Liver (tissue), 9 donors: ENCODE measurements around the gene RHOT2. TPM values are rescaled to one million over a fixed set of nuclear protein-coding genes. Genes with fewer than 3 reads are reported as not detected.

ENCODE experiments used
- DNase-seq: peaks from one replicate; pipeline ENCODE4 v3.0.0-alpha.2; 2017; ENCODE audit warnings: low spot score
- H3K27ac ChIP-seq, 2 donors: one replicate each; pipeline ENCODE4 v1.7.0; 2013; ENCODE audit warnings: inconsistent platforms in 2 of 2, low read length in 2 of 2, control low read depth in 1 of 2, low read depth in 1 of 2, mild to moderate bottlenecking in 1 of 2
- H3K27me3 ChIP-seq, 4 donors: one replicate each; pipeline versions ENCODE4 v1.6.1 to v1.7.0; 2013; ENCODE audit warnings: low read length in 3 of 4, inconsistent platforms in 1 of 4, mild to moderate bottlenecking in 1 of 4, moderate library complexity in 1 of 4; ENCODE audit not compliant: control insufficient read depth in 4 of 4, insufficient read depth in 4 of 4
- H3K36me3 ChIP-seq, 4 donors: one replicate each; pipeline versions ENCODE4 v1.6.1 to v1.7.0; 2013; ENCODE audit warnings: low read length in 3 of 4, mild to moderate bottlenecking in 3 of 4, low read depth in 1 of 4, moderate library complexity in 1 of 4; ENCODE audit not compliant: control insufficient read depth in 4 of 4, insufficient read depth in 3 of 4
- H3K4me1 ChIP-seq, 4 donors: one replicate each; pipeline versions ENCODE4 v1.6.1 to v1.7.0; 2013; ENCODE audit warnings: low read length in 3 of 4, mild to moderate bottlenecking in 3 of 4, moderate library complexity in 1 of 4; ENCODE audit not compliant: control insufficient read depth in 4 of 4, insufficient read depth in 4 of 4
- H3K4me3 ChIP-seq, 3 donors: one replicate each; pipeline versions ENCODE4 v1.6.1 to v1.7.0; 2013; ENCODE audit warnings: low read length in 3 of 3, control low read depth in 1 of 3, low read depth in 1 of 3, mild to moderate bottlenecking in 1 of 3
- H3K9ac ChIP-seq, 2 donors: one replicate each; pipeline ENCODE4 v1.7.0; 2013; ENCODE audit warnings: low read length in 2 of 2, mild to moderate bottlenecking in 2 of 2, moderate library complexity in 2 of 2, control low read depth in 1 of 2, low read depth in 1 of 2
- H3K9me3 ChIP-seq, 4 donors: one replicate each; pipeline versions ENCODE4 v1.6.1 to v1.7.0; 2013; ENCODE audit warnings: low read length in 3 of 4; ENCODE audit not compliant: control insufficient read depth in 4 of 4
- FOXA1 ChIP-seq: IDR thresholded peaks from 2 replicates; pipeline ENCODE4 v1.6.1; 2016; ENCODE audit warnings: antibody characterized with exemption
- FOXA2 ChIP-seq: IDR thresholded peaks from 2 replicates; pipeline ENCODE4 v1.6.1; 2016; ENCODE audit warnings: antibody characterized with exemption
- HNF4G ChIP-seq: IDR thresholded peaks from 2 replicates; pipeline ENCODE4 v1.6.1; 2016; ENCODE audit warnings: antibody characterized with exemption
- JUND ChIP-seq, 2 donors: IDR thresholded peaks; 2 replicates each; pipeline ENCODE4 v1.6.1; 2016; ENCODE audit warnings: antibody characterized with exemption in 2 of 2
- NR2F2 ChIP-seq: IDR thresholded peaks from 2 replicates; pipeline ENCODE4 v1.6.1; 2016; ENCODE audit warnings: antibody characterized with exemption
- REST ChIP-seq: IDR thresholded peaks from 2 replicates; pipeline ENCODE4 v1.6.1; 2016; ENCODE audit warnings: antibody characterized with exemption, mild to moderate bottlenecking
- RXRA ChIP-seq, 2 donors: IDR thresholded peaks; 2 replicates each; pipeline ENCODE4 v1.6.1; 2017 to 2018; ENCODE audit warnings: antibody characterized with exemption in 2 of 2, mild to moderate bottlenecking in 1 of 2
- SP1 ChIP-seq: IDR thresholded peaks from 2 replicates; pipeline ENCODE4 v1.6.1; 2018; ENCODE audit warnings: antibody characterized with exemption, mild to moderate bottlenecking
- TAF1 ChIP-seq: conservative IDR thresholded peaks from 2 replicates; pipeline ENCODE4 v1.6.1; 2016; ENCODE audit warnings: antibody characterized with exemption, mild to moderate bottlenecking
- YY1 ChIP-seq: IDR thresholded peaks from 2 replicates; pipeline ENCODE4 v1.6.1; 2016; ENCODE audit warnings: antibody characterized with exemption, mild to moderate bottlenecking
- WGBS: extraction: QIAGEN DNeasy Blood & Tissue Kit; methylation state at CpG from one replicate; pipeline ENCODE4 v1.1.7; 2013; 5-methylcytosine and 5-hydroxymethylcytosine counted together
- polyA plus RNA-seq, 2 donors: library from polyadenylated mRNA; stranded (reverse) in 1 of 2; unstranded in 1 of 2; fragments of 200-250 nt in 1 of 2; fragments of >200 nt in 1 of 2; fragmentation: Nextera tagmentation in 1 of 2; extraction: Ambion mirVana in 1 of 2; gene quantifications; one replicate each; pipeline versions ENCODE4 v1.2.1 to v1.2.3, GENCODE V29; 2013 to 2015
- total RNA-seq, 2 donors: library from RNA; depleted of rRNA; stranded (reverse); fragments of >200 nt; gene quantifications; one replicate each; pipeline ENCODE4 v1.2.3, GENCODE V29; 2014
- TF ChIP-seq, protein P1 (sequence below): IDR thresholded peaks from 2 replicates; pipeline ENCODE4 v1.6.1; 2016; ENCODE audit warnings: antibody characterized with exemption
- TF ChIP-seq, protein P2 (sequence below): fragments of 150-350 bp; IDR thresholded peaks from 2 replicates; pipeline ENCODE4 v1.5.1; 2017; ENCODE audit warnings: improper control_type of control experiment, low read depth, low read length; ENCODE audit not compliant: missing input control
- donor health status: healthy.
- donor health status: healthy.
- donor health status: healthy.
- donor health status: healthy.
- donor health status: healthy.

The RHOT2 gene
- total and polyA plus RNA-seq, 4 donors = 20.8 to 37.9 (median 34.3) TPM

DNA sequence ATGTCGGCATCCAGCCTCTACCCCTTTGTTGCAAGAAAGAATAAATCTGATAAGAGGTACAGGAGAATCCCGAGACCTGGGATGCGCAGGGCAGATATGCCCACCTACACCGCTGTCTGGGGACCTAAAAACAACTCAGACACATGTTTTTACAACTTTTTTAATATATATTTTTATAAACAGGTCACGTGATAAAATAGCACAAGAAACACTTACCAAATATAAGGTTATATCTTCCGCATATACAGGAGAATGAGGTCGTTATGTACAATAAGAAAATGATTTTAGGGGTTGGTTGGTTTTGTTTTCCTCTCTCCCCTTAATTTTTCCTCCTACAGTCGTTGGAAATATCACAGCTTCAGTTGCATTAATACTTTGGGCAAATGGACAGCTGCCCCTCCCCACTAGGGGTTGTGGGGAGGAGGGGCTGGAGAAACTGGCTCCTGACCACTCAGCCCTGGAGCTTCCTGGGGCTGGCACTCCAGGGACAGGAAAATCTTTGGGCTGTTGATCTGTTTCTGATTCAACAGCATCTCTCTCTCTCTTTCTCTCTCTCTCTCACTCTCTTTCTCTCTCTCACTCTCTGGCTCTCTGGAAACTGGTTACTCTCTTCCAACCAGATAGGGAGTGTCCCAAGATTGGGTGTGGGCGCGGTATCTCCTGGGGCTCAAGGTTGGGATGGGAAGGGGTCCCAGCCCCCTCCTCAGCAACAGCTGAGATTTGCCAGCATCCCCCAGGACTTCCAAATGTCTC, 24.6 kb downstream of the RHOT2 start:
- peaks cover 0 to 2% (median 0%) of the 10 kb centered on the region in 4 donors for H3K36me3 ChIP-seq
- 67% methylated on average over 10 of the region's 10 CpGs for WGBS
- H3K4me1 ChIP-seq = peaks cover 14 to 30% (median 24%) of the 10 kb centered on the region in 4 donors
- H3K9me3 ChIP-seq = no peaks in the 10 kb centered on the region
- DNase-seq = no peak
- no peak overlapping the region for H3K27ac ChIP-seq
- TF ChIP-seq JUND (IDR thresholded peaks at IDR 0.05) (no peak), FOXA1 (no peak), SP1 (no peak), RXRA (IDR thresholded peaks at IDR 0.05) (no peak), TAF1 (no peak), YY1 (no peak)
- no peak overlapping the region for H3K9ac ChIP-seq
- H3K27me3 ChIP-seq = peaks cover 2 to 12% (median 6%) of the 10 kb centered on the region in 4 donors
- no peak overlapping the region for H3K4me3 ChIP-seq

GRCh38 chr16:693364-693763, 25.4 kb downstream of the RHOT2 start:
- TF ChIP-seq, protein P1, sequence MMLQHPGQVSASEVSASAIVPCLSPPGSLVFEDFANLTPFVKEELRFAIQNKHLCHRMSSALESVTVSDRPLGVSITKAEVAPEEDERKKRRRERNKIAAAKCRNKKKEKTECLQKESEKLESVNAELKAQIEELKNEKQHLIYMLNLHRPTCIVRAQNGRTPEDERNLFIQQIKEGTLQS = no peak
- TF ChIP-seq REST = no peak
- no peak for TF ChIP-seq NR2F2
- no peak for TF ChIP-seq FOXA2
- no peak for TF ChIP-seq JUND (IDR thresholded peaks at IDR 0.05)
- Histone ChIP-seq H3K27me3 (peaks cover 2 to 12% (median 7%) of the 10 kb centered on the region in 4 donors), H3K9me3 (no peaks in the 10 kb centered on the region), H3K9ac (no peak overlapping the region), H3K36me3 (no peaks in the 10 kb centered on the region), H3K4me1 (peaks cover 14 to 30% (median 24%) of the 10 kb centered on the region in 4 donors), H3K27ac (no peak overlapping the region), H3K4me3 (no peak overlapping the region)
- DNase-seq = no peak
- 41% methylated on average over 22 of the region's 22 CpGs for WGBS

- Histone ChIP-seq H3K4me1 (peaks cover 11 to 26% (median 21%) of the 10 kb centered on the region in 4 donors), H3K36me3 (no peaks in the 10 kb centered on the region), H3K9me3 (no peaks in the 10 kb centered on the region), H3K4me3 (no peak overlapping the region), H3K27me3 (peaks cover 2 to 12% (median 7%) of the 10 kb centered on the region in 4 donors), H3K27ac (no peak overlapping the region), H3K9ac (no peak overlapping the region)
- WGBS = 9% methylated on average over 37 of the region's 37 CpGs
- no peak for TF ChIP-seq SP1
- TF ChIP-seq NR2F2 = no peak
- no peak for TF ChIP-seq HNF4G
- TF ChIP-seq, protein P2, sequence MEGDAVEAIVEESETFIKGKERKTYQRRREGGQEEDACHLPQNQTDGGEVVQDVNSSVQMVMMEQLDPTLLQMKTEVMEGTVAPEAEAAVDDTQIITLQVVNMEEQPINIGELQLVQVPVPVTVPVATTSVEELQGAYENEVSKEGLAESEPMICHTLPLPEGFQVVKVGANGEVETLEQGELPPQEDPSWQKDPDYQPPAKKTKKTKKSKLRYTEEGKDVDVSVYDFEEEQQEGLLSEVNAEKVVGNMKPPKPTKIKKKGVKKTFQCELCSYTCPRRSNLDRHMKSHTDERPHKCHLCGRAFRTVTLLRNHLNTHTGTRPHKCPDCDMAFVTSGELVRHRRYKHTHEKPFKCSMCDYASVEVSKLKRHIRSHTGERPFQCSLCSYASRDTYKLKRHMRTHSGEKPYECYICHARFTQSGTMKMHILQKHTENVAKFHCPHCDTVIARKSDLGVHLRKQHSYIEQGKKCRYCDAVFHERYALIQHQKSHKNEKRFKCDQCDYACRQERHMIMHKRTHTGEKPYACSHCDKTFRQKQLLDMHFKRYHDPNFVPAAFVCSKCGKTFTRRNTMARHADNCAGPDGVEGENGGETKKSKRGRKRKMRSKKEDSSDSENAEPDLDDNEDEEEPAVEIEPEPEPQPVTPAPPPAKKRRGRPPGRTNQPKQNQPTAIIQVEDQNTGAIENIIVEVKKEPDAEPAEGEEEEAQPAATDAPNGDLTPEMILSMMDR = no peak
- DNase-seq = no peak
Measured at GRCh38 chr16:693766-694165, 25.8 kb downstream of the RHOT2 start.
